Stimulated activated CD8-positive, alpha-beta memory T cell treated with anti-CD3 and anti-CD28 coated beads, Interleukin-7, amount 100 ng/mL, for 24 hours (primary cell): ENCODE data around the gene RBM6.
"Not testable (repeated sequence)": the region's sequence is repeated elsewhere in the genome, so short reads cannot be mapped to it uniquely, and the experiment has no call there.

Source experiments
- DNase-seq: peaks from one replicate; pipeline ENCODE4 v3.0.0-alpha.2; 2020; ENCODE audit warnings: low read depth

The RBM6 gene

GRCh38 chr3:49992326-49992725 is 52.4 kb downstream of the RBM6 start:
- no peak for DNase-seq

DNA sequence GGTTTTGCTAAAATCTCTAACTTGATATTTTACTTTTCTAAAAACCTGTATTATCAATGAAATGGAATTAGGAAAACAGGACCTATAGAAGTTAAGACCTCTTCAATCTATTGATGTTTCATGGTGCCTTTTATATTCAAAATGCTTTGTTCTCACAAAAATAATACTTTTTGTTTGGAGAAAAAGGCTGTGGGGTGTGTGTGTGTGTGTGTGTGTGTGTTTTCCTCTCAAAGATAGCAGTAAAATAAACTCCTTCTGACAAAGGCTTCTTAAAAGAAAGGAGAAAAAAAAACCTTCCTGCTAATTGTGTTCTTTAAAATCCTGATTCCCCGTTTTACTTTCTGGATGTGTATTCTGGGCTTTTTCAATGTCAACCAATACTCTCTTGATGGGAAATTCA is 54.5 kb downstream of the RBM6 start:
- DNase-seq, result no peak

DNA sequence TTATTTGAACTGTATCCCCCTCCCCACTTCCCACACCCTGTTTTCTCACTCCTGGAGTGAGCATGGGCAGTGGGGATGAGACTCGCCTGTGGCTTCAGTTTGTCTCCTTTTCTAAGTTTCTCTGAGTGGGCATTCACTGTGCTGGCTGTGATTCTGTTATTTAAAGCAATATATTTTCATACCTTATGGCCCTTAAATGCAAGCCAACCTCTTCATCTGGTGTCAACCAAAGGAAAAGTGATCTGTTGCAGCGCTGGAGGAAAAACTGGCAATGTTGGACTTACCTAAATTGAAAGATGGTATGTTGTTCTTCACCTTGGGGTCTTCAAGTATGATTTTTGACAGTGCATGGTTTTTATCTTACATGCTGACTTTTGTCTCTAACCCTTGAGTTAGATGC is 56.1 kb downstream of the RBM6 start:
- DNase-seq, result no peak

- no peak for DNase-seq
Measured at GRCh38 chr3:49997862-49998261, 57.9 kb downstream of the RBM6 start.

DNA sequence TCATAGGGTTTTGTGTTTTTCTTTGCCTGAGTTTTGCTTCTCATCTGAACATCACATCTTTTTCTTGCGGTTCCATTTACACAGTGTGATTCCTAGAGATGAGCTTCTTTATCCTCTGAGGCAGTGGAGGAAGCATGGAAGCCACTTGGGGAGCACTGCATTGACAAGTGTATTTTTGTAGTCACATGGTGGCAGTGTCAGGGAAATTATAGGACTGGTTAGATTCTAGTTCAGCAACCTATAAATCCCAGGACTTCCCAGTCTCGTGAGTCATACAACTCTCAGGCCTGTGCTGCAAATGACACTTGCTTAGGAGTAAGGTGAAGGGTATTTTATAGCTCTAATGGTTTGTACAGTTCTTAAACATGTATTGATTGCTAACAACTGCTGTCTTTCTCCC is 58.4 kb downstream of the RBM6 start:
- DNase-seq, result no peak

- DNase-seq, result no peak
Measured at GRCh38 chr3:50001511-50001910, 61.6 kb downstream of the RBM6 start.

GRCh38 chr3:50003216-50003615 is 63.3 kb downstream of the RBM6 start:
- DNase-seq, result no peak

GRCh38 chr3:50003824-50004223 is 63.9 kb downstream of the RBM6 start:
- DNase-seq, result no peak

DNA sequence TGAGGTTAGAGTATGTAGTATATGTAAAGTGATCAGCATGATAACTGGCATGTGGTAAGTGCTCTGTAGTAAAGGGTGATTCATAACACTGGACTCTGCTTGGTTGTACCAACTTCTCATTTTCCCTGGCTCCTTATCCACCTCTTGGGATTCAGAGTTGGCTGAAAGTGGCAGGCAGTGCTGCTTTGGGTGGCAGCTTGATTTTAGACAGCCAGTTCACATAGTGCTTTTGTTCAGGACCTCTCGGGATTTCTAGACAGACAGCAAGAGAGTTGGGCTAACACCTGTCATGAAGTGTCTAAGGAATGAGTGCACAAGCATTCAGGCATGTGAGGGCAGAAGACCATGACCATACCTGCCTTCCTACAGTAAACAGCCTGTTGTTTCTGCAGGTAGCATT is 69.0 kb downstream of the RBM6 start:
- no peak for DNase-seq

DNA sequence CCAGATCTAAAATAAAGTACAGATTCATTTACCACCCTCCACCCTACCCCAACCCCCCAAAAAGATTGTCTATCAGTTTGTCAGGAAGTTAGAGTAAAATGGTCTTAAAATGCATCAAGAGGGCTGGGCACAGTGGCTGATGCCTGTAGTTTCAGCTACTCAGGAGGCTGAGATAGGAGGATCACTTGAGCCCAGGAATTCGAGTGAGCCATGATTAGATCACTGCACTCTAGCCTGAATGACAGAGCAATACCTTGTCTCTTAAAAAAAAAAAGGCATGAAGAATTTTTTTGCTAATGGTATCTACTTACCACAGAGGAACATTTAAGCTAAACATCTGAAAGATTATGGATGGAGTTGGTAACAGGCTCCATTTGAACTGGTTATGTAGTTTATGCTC is 71.0 kb downstream of the RBM6 start:
- no peak for DNase-seq

DNA sequence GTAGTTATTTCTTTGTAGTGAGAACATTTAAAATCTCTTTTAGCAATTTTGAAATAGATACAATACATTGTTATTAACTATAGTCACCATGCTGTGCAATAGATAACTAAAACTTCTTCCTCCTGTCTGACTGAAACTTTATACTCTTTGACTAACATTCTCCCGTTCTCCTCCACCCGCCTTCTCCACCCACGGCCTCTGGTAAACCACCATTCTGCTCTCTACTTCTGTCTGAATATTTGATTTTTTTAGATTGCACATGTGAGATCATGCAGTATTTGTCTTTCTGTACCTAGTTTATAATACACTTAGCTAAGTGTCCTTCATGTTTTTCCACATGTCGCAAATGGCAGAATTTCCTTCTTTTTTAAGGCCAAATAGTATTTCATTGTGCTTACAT is 76.0 kb downstream of the RBM6 start:
- DNase-seq, result no peak

- no peak for DNase-seq
Measured at GRCh38 chr3:50028346-50028745, 88.4 kb downstream of the RBM6 start.

DNA sequence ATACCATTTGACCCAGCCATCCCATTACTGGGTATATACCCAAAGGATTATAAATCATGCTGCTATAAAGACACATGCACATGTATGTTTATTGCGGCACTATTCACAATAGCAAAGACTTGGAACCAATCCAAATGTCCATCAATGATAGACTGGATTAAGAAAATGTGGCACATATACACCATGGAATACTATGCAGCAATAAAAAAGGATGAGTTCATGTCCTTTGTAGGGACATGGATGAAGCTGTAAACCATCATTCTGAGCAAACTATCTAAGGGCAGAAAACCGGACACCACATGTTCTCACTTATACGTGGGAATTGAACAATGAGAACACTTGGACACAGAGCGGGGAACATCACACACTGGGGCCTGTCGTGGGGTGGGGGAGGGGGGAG is 91.3 kb downstream of the RBM6 start:
- not testable (repeated sequence) for DNase-seq

- no peak for DNase-seq
Measured at GRCh38 chr3:50044976-50045375, 105.0 kb downstream of the RBM6 start.

DNA sequence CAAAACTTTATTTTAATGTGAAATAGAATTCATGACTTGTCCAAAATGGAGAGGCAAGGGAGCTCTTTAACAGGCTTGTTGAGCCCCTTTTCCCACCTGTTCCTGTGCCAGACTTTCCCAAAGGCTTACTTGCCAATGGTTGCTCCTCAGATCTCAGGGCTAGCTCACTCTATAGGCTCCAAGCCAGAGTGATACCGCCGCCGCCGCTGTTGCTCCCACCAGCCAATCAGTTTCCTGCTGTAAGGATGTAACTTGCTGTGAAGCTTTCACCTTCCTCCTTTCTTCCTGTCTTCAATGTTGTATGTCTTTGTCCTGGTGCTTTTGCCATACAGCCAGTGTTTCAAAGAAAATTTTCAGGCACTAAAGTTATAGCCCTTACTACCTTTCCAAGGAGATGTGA is 107.5 kb downstream of the RBM6 start:
- DNase-seq, result no peak

- no peak for DNase-seq
Measured at GRCh38 chr3:50050361-50050760, 110.4 kb downstream of the RBM6 start.

DNA sequence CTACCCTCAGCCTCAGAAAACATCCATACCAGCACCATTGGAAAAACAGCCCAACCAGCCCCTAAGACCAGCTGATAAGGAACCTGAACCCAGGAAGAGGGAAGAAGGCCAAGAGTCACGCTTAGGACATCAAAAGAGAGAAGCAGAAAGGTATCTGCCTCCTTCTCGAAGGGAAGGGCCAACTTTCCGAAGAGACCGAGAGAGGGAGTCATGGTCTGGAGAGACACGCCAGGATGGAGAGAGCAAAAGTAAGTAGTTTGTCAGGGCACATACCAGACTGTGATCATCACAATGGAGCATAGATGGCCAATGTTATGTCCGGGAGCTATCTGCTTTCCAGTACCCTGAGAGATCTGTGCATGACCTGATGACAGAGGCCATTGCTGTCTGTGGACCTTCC is 117.8 kb downstream of the RBM6 start:
- no peak for DNase-seq

DNA sequence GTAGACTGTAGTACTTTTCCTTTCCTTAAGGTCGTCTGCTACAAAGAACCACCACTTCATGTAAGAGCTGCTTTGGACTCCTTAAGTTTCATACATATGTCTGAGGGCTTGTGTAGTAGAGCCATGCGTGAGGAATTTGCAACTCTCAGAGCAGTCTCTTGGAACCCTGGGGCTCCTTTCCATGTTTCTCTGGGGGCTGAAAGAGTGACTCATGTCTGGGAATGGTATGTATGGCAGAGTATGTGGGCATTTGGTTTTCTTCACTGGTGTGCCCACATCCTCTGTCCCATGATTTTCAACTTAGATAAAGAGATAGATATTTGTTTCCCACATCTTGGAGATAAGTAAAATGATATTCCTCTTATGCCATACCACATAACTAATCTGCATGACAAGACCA is 128.2 kb downstream of the RBM6 start:
- DNase-seq, result no peak

DNA sequence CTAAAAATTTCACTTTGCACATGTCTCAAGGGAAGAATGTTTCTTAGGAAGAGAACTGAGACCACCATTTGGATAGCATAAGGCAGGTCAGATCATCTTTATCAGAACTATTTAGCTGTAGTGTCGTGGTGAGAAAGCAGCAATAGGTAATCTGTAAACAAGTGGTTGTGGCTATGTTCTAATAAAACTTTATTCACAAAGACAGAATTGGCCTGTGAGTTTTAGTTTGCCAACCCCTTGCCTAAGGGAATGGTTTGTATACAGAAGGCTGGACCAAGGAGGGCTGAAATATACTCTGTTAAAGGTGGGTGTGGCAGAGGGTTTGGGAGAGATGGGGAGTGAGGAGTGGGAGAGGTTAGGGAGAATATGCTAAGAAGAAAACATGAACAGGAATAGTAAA is 138.1 kb downstream of the RBM6 start:
- no peak for DNase-seq

DNA sequence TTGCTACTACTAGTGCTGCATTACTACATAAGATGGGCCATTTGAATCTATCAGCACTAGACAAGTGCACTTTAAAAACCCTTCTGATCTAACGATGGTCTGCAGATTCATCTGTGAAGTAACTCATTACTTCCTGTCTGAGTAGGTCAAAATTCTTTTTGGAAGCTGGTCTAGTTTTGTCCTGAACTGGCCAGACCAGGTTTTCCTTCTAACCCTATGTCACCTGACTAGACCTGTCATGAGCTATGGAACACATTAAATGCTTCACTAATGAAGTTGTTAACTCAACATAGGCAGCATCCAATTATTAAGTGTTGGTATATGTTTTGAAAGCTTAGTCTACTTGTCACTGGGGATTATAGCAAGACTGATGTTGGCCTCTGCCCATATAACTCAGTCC is 138.7 kb downstream of the RBM6 start:
- DNase-seq, result no peak

DNA sequence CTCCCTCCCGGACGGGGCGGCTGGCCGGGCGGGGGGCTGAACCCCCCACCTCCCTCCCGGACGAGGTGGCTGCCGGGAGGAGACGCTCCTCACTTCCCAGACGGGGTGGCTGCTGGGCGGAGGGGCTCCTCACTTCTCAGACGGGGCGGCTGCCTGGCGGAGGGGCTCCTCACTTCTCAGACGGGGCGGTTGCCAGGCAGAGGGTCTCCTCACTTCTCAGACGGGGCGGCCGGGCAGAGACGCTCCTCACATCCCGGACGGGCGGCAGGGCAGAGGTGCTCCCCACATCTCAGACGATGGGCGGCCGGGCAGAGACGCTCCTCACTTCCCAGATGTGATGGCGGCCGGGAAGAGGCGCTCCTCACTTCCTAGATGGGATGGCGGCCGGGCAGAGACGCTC is 145.0 kb downstream of the RBM6 start:
- DNase-seq, result not testable (repeated sequence)

- DNase-seq, result peak; percentile 76
Measured at GRCh38 chr3:50088725-50089608, 149.0 kb downstream of the RBM6 start, which contains the start of gene RBM5. Gene RBM5 (plus strand): TSS chr3:50088919. CDS start chr3:50090435, 1,516 bp downstream.

- DNase-seq, result peak; percentile 1
Measured at GRCh38 chr3:50089609-50089945, 149.6 kb downstream of the RBM6 start.

GRCh38 chr3:50090984-50091383 is 151.0 kb downstream of the RBM6 start:
- no peak for DNase-seq
